Stimulated activated CD8-positive, alpha-beta memory T cell treated with anti-CD3 and anti-CD28 coated beads, Interleukin-4, amount 100 ng/mL, for 24 hours (primary cell): ENCODE data around the gene PHPT1.
"Not testable (repeated sequence)": the region's sequence is repeated elsewhere in the genome, so short reads cannot be mapped to it uniquely, and the experiment has no call there.

Experiments used
- DNase-seq: peaks from one replicate; pipeline ENCODE4 v3.0.0-alpha.2; 2020; ENCODE audit warnings: low read depth

PHPT1 gene

DNA sequence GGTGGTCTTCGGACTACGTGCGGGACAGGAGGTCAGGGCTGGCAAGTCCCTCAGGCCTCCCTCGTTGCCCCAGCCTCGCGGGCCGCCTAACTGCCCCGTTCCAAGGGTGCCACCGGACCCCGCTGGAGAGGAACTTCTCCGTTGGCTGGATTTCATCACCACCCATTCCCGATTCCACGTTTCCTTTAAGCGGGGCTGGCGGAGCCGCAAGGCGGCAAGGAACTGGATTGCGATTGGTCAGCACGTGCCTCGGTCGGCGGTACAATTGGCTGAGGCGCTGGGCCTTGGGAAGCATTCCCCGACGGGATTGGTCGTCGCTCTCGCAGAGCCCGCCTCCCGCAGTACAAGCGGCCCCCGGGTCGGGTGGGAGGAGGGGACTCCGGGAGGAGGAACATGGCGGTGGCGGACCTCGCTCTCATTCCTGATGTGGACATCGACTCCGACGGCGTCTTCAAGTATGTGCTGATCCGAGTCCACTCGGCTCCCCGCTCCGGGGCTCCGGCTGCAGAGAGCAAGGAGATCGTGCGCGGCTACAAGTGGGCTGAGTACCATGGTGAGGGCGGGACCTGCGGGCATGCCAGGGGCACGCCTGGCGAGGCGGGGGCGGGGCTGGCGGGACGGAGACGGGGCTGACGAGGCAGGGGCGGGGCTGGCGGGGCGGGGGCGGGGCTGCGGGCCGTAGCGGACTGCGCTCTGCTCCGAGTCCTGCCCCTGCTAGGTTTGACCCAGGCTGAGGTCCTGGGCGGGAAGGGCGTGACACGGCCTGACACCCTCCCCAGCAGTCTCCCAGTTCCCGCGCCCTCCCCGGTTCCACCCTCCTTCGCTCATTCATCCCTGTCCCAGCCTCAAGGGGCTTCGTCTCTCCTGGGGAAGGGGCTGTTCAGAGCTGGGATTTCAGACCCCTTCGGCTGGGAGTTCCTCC lies at the start of gene PHPT1:
Gene PHPT1 (plus strand): TSS at position 372 of the 922 bp plus-strand sequence. CDS start 22 bp downstream, at position 394.
- DNase-seq = peak; percentile 94

DNA sequence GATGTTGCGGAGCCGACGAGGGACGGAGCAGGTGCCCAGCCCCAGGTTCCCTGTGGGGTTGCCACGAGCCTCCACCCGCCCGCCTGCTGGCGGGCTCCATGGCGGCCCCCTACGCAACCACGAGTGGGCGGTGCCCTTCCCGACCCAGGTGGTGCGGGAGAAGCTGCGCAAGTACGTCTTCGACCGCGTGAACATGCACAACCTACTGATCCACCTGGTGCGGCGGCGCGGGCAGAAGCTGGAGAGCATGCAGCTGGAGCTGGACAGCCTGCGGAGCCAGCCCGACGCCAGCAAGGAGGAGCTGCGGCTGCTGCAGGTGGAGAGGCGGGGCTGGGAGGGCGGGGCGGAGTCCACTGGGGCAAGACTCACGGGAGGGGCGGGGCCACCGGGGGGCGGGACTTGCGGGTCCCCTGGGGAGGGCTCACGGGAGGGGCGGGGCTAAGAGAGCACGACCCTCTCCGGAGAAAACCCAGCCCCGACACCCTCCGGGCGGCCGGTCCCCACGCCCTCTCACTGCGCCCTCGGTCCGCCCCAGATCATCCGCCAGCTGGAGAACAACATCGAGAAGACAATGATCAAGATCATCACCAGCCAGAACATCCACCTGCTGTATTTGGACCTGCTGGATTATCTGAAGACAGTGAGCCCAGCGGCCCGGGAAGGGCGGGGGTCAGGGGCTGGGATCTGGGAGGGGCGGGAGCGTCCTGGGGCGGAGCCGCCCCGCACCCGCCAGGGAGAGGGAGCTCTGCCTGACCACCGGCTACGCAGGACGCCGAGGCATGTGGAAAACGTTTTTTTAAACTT lies 49.2 kb upstream of the PHPT1 start:
- DNase-seq = peak; percentile 91

DNA sequence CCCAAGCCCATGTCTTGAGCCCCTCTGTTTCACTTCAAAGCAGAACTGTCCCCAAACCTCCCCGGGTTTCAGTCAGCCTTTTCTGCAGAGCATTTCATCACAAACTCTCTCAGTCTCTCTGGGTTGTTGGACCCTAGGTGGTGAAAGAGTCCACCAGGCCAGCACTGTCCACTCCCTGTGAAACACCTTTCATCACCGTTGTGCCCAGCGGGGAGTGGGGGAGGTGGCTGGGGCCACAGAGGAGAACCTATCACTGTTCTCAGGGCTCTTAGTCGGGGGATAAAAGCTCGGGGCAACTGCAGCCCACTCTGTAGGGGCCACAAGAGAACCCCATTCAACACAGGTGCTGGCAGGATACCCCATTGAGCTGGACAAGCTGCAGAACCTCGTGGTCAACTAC lies 46.9 kb upstream of the PHPT1 start:
- no peak for DNase-seq

DNA sequence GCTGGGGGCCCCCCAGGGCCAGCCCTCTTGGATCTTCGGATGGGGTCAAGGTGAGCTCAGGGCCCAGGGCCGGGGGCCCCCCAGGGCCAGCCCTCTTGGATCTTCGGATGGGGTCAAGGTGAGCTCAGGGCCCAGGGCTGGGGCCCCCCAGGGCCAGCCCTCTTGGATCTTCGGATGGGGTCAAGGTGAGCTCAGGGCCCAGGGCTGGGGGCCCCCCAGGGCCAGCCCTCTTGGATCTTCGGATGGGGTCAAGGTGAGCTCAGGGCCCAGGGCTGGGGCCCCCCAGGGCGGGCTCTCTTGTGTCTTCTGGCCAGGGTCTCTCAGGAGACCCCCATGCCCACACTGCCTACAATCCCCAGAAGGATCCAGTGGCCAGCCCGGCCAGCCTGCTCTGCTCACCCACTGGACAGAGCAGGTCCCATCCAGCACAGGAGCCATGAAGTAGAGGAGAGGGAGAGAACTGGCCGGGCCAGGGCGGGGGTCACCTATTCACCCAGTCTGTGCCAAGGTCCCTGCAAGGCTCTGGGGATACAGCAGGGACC lies 46.1 kb upstream of the PHPT1 start:
- not testable (repeated sequence) for DNase-seq

DNA sequence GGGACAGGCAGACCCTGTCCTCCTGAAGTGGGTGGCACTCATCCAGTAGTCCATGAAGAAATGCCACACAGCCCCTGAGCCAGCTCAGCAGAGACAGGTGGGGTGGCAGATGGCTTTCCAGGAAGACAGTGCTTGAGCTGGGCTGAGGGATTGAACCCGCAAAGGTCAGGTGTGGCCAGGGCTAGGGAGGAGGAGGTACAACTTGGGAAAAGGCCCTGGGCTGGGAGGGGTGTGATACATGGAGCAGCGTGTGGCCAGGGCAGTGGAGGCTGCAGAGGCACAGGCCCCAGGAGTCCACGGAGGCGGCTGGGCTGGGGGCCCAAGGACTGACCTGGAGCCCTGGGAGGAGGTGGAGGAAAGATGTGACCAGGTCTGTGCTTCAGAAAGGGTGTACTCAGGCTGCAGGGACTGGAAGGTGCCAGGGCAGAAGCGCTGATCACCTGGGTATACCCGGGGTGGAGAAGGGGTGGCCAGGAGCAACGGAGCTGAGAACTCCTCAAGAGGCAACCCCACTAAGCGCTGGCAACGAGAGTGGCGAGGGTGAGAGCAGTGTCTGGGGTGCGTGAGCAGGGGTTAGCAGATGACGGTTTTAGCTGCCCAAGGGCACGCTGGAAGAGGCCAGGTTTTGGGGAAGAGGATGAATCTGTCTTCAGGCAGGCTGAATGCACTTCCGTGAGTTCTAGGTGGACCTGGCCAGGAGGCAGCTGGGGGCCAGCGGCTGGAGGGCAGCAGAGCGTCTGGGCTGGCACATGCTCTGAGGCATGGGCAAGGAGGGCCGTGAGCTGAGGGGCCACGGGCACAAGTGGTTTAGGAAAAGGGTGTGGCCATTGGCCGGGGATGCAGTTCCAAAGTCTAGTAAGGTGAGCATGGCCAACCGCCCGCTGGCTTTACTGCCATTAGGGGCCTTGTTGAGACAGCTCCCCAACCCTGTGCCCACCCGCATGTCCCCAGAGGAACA lies 45.4 kb upstream of the PHPT1 start:
- no peak for DNase-seq

DNA sequence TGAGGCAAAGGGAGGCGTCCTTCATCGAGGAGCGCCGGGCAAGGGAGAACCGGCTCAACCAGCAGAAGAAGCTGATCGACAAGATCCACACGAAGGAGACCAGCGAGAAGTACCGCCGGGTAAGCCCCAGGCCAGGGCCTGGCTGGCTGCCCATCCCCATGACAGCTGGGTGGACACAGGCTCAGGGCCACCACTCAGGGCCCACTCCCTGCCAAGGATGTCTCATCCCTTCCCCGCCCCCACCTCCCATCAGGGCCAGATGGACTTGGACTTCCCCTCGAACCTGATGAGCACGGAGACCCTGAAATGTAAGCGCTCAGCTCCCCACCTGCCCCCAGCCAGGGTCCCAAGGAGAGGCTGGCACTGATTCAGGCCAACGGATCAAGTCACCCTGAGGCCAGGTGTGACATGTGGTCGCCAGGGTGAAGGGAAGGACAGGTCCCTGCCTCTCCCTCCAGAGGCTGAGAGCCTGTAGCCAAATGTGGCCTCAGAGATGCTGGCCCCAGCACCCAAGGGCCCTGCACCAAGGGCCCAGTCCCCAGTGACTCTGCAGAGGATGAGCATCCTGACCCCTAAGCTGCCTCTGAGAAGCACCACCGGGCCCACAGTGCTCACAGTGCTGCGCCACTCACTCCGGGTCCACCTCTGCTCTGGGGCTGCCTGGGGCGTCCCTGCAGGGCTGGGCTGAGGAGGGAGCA lies 44.6 kb upstream of the PHPT1 start:
- DNase-seq = no peak

DNA sequence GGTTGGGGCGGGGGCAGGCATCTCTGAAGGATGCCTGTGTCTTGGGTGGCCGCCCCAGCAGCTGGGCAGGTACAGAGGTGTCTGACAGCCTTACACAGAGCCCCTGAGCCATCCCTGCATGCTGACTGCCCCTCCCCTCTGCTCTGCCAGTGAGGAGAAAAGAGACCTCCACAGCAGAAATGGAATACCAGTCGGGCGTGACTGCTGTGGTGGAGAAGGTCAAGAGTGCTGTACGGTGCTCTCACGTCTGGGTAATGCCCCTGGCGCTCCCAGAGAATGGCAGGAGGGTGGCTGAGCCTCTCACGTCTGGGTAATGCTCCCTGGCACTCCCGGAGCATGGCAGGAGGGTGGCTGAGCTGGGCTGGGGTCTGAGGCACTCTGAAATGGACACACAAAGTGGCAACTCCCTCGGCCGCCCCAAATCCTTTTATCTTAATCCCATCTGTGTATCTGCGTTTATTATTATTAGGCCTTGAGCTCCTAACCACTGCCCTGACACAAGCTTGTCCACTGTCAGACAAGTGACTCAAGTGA lies 43.9 kb upstream of the PHPT1 start:
- no peak for DNase-seq

DNA sequence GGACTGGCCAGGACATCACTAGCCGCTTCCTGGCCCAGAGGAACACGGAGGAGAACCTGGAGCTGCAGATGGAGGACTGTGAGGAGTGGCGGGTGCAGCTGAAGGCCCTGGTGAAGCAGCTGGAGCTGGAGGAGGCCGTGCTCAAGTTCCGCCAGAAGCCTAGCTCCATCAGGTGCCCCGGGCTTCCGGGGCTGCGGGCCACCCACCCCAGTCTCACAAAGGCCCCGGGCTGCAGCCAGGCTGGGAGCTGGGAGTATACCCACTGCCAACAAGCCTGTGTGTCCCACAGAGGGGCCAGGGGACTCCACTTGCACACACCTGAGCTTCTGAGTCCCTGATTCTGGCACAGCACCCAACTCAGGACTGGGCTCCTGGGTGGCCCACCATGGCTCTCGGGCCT lies 43.1 kb upstream of the PHPT1 start:
- no peak for DNase-seq

DNA sequence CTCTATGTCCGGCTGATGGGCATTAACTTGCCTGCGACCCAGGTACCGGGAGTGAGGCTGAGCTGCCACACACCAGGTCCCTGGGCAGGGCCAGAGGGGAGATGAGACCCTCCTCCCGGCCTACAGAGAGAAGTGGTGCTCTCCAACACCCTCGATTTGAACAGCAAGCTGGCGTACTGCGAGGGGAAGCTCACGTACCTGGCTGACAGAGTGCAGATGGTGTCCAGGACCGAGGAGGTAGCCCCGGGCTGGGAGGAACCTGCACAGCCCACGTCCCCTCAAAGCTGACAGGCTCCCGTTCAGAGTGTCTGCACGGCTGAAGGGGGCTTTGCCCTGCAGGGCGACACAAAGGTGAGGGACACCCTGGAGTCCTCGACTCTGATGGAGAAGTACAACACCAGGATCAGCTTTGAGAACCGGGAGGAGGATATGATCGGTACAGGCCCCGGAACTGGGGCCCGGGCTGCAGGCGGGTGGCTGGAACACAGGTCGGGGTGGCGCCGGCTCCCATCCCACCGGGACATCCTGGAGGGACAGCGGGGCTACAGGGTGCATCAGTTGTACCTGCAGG lies 42.5 kb upstream of the PHPT1 start:
- DNase-seq = no peak

DNA sequence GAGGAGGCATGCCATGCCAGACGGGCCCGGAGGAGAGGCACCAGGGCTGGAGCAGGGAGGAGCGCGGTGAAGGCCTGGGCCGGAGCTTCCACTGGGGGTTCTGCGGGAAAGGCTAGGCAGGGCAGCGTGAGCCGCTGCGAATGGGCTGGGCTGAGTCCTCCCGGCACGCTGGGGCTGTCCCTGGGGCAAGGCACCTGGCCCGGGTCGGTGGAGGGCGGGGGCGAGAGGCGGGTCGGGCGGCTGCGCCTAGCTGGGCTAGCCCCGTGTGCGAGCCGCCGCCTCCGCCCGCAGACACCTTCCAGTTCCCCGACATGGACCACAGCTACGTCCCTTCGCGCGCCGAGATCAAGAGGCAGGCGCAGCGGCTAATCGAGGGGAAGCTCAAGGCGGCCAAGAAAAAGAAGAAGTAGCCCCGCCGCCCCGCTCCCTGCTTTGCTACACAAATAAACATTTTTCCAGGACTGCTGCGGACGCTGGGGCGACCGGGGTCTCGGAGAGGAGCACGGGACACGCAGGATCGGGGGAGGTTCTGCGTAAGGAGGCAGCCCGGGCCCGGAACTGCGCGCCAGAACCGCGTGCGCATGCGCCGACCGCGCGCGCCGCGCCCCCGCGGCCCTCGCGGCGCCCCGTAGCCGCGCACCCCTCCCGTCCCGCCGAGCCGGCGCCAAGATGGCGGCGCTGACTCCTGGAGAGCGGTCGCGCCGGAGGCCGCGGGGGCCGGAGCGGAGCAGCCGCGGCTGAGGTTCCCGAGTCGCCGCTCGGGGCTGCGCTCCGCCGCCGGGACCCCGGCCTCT lies 41.7 kb upstream of the PHPT1 start, which contains the start of gene RABL6:
Gene RABL6 (plus strand): TSS at position 668 of the 794 bp plus-strand sequence. CDS start 249 bp downstream, outside the sequence.
- DNase-seq = peak; percentile 71

DNA sequence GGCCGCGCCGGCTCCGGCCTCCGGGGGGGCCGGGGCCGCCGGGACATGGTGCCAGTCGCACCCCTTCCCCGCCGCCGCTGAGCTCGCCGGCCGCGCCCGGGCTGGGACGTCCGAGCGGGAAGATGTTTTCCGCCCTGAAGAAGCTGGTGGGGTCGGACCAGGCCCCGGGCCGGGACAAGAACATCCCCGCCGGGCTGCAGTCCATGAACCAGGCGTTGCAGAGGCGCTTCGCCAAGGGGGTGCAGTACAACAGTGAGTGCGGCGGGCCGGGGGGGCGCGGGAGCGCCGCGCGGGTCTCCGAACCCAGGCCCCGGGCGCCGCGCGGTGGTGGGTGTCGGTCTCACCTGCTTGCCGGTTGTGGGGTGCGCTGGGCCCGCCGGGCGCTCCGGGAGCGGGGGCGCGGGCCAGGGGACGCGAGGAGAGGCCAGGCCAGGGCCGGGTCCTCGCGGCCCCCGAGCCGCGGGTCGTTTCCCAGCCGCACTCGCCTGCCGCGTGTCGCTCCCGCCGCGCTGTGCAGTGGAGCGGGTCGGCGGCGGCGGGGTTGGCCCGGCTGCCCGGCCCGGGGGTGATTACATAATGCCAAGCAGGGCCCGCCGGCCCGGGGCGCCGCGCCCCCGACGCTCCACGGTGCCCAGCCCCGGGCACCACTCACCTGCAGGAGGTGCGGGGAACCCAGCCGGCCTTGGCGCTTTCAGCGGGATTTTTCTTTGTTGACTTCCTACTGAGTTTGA lies 41.0 kb upstream of the PHPT1 start:
- DNase-seq = peak; percentile 19

DNA sequence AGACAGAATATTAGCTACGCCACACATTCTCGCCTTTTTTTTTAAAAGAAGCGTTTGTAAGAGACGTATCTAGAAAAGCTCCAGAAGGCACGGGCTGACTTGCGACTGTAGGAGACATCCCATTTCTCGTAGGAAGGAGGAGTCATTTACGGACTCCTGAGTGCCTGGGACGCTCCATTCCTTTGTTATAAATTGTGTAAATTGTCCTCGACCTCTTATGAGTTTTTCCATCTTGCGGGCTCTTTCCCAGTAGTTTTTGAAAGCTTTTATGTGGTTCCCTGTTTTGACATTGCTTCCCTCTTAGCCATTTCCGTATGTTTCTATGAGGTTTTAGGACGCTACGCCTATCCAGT lies 40.4 kb upstream of the PHPT1 start:
- no peak for DNase-seq

DNA sequence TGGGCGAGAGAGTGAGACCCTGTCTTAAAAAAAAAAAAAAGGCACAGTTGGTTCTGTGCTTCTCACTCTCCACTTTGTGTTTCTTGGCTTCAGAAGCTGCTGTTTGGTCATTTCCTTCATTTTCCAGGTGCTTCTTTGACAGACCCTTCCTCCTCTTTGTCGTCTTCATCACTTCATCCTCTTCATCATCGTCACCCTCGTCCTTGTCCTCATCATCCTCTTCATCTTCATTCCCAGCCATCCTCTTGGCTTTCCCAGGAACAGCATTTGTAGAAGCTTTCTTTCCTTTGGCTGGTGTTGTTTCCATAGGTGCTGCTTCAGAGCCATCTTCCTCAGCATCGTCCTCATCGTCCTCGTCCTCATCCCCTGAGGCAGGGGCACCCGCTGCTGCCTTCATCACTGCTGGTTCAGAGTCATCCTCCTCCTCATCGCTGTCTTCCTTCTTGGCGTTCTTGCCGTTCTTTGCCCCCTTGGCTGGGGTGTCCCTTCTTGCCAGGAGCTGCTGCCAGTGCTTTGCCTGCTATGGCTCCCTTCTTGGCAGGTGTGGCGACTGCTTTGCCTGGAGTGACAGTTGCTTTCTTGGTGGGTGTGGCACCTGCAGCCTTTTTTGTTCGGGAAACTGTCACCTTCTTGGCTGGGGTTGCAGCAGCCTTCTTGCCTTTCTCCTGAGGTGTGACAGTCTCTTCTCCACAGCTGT lies 34.3 kb upstream of the PHPT1 start:
- no peak for DNase-seq

DNA sequence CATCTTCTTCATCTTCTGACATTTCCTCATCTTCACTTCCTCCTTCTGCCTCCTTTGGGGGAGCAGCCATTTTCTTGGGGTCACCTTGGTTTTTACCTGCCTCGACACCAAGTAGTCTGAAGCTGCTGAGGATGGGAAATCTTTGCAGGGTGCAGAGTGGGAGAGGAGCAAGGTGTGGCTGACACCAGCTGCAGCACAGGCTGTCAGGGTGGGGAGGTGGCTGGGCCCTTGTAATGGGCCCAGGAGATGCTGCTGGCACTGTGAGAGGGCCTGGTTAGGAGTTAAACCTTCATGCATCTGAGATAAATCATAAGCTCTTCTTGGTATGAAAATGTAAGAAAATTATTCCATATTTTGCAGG lies 33.8 kb upstream of the PHPT1 start:
- no peak for DNase-seq

DNA sequence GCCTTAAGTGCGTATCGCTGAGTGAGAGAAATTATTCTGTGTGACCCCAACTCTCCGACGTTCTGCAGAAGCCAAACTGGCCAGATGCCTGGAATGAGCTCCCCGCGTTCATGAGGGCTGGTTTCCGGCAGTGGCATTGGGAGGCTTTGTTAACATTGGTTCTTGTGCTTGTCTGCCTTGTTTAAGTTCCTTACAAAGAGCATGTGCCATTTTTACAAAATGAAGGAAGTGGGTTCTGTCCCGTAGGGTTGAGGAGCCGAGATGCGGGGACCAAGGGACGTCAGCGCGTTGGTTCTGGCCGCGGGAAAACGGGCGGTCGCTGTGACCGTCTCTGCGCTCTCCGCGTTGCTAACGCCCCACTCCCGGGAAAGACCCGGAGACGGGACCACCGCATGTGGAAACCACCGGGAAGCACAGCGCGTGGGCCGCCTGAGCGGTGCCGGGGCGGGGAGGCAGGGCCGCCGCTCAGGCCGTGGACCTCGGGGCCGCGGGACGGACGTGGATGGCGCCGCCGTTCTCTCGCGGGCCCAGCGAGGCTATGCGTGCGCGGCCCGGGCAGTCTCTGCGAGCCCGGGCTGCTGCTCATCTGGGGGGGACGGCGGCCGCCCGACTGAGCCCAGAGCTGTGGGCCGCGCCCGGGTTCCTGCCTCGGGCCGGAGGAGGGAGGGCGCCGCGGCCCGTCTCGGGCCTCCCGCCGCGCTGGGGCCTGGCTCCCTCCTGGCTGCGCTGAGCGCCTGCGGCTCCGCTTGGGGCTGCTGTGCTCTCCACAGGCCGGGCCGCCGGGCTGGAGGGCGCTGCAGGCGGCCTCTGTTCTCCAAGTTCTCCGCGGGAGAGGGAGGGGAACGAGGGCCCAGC lies 28.0 kb upstream of the PHPT1 start:
- no peak for DNase-seq

DNA sequence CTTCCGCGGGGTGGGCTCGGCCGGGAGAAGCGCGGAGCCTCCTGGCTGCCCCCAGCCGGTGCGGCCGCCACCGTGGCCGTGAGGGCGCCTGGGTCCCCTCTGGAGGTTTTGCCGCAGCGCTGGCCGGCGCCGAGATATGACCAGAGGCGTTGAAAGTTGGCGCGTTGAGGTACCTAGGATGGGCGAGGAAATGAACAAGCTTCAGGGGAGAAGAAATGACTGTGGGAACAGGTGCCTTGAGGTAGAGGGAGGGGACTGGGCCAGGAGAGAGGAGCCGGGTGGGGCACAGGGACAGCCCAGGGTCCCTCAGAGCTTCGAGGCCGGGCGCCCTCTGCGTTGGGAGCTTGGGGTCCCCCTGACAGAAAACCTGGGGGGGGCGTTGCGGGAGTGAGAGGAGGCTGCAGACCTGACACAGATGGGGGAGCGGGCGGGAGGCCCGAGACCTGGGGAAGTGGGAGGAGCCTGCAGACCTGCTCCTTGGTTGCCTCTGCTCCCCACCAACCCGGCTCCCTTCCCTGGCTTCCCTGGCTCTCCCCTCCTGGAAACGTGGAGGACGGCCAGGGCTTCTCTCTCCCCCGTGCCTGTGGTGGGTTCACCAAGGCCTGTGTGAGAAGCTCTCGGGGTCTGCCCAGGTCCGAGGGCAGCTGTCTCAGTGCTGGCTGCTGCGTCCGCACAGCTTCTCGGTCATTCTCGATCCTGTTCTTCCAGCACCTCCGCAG lies 27.2 kb upstream of the PHPT1 start:
- DNase-seq = no peak
